Neural cell (in vitro differentiated cells): ENCODE results near the gene MCOLN1. TPM values are rescaled to one million over a fixed set of nuclear protein-coding genes. Genes with fewer than 3 reads are reported as not detected.

Experiments used
- H2AFZ ChIP-seq: fragments of 200-600, 300-800 bp; sonication (generic), shearing (Covaris generic); 2 replicates; pipeline ENCODE4 v1.6.0; 2014; ENCODE audit warnings: low read depth, mild to moderate bottlenecking, antibody characterized with exemption, low read length, moderate library complexity
- H3F3A ChIP-seq: fragments of 200-600 bp; shearing (Covaris generic); 2 replicates; pipeline ENCODE4 v1.6.1; 2016; ENCODE audit warnings: mild to moderate bottlenecking, moderate library complexity, mixed read lengths, antibody characterized with exemption, low read length; ENCODE audit not compliant: insufficient read depth, poor library complexity, severe bottlenecking
- H3K27ac ChIP-seq: fragments of 200-600, 300-800 bp; sonication (generic), shearing (Covaris generic); 2 replicates; pipeline ENCODE4 v1.5.1; 2014; ENCODE audit warnings: mild to moderate bottlenecking, low read length, moderate library complexity
- H3K27me3 ChIP-seq: fragments of 300-800, 200-600 bp; sonication (generic), shearing (Covaris generic); 2 replicates; pipeline ENCODE4 v1.6.0; 2014; ENCODE audit warnings: mild to moderate bottlenecking, low read depth, low read length, moderate library complexity; ENCODE audit not compliant: insufficient read depth
- H3K36me3 ChIP-seq: fragments of 300-800, 200-600 bp; sonication (generic), shearing (Covaris generic); 2 replicates; pipeline ENCODE4 v1.5.1; 2014; ENCODE audit warnings: mild to moderate bottlenecking, antibody characterized with exemption, low read length, moderate library complexity; ENCODE audit not compliant: insufficient read depth
- H3K4me2 ChIP-seq: fragments of 300-800, 200-600 bp; sonication (generic), shearing (Covaris generic); 2 replicates; pipeline ENCODE4 v1.6.0; 2014; ENCODE audit warnings: mild to moderate bottlenecking, low read length
- H3K4me3 ChIP-seq: fragments of 300-800, 200-600 bp; sonication (generic), shearing (Covaris generic); 2 replicates; pipeline ENCODE4 v1.5.1; 2014; ENCODE audit warnings: mild to moderate bottlenecking, low read length, moderate library complexity
- H3K79me2 ChIP-seq: fragments of 200-600 bp; shearing (Covaris generic); replicated peaks from 2 replicates; pipeline ENCODE4 v1.6.0; 2014; ENCODE audit warnings: mild to moderate bottlenecking, low read length, moderate library complexity; ENCODE audit not compliant: insufficient read depth
- H3K9ac ChIP-seq: fragments of 300-800, 200-600 bp; sonication (generic), shearing (Covaris generic); 2 replicates; pipeline ENCODE4 v1.6.1; 2016; ENCODE audit warnings: mild to moderate bottlenecking, low read length, mixed read lengths
- H3K9me2 ChIP-seq: fragments of 200-600 bp; shearing (Covaris generic); 2 replicates; pipeline ENCODE4 v1.6.1; 2016; ENCODE audit warnings: mild to moderate bottlenecking, low read length, mixed read lengths; ENCODE audit not compliant: insufficient read depth
- H3K9me3 ChIP-seq: fragments of 200-600, 300-800 bp; sonication (generic), shearing (Covaris generic); 2 replicates; pipeline ENCODE4 v1.6.1; 2016; ENCODE audit warnings: mild to moderate bottlenecking, mixed run types, low read length, moderate library complexity, mixed read lengths
- H4K20me1 ChIP-seq: fragments of 200-600 bp; shearing (Covaris generic); 2 replicates; pipeline ENCODE4 v1.6.1; 2016; ENCODE audit warnings: mild to moderate bottlenecking, mixed run types; ENCODE audit not compliant: insufficient read depth
- CTCF ChIP-seq: fragments of 450-650 bp; IDR thresholded peaks from 2 replicates; pipeline ENCODE4 v1.5.1; 2014; ENCODE audit warnings: antibody characterized with exemption, mild to moderate bottlenecking, moderate library complexity; ENCODE audit not compliant: poor library complexity, severe bottlenecking
- EP300 ChIP-seq: fragments of 450-650 bp; conservative IDR thresholded peaks from 2 replicates; pipeline ENCODE4 v1.6.1; 2014; ENCODE audit warnings: antibody characterized with exemption, mild to moderate bottlenecking, moderate library complexity; ENCODE audit not compliant: poor library complexity, severe bottlenecking
- EZH2 ChIP-seq: fragments of 200-600, 300-800 bp; shearing (Covaris generic), sonication (generic); IDR thresholded peaks from 2 replicates; pipeline ENCODE4 v1.6.1; 2014; ENCODE audit warnings: antibody characterized with exemption, low read length, borderline replicate concordance, mild to moderate bottlenecking; ENCODE audit not compliant: insufficient read depth, poor library complexity, severe bottlenecking
- MXI1 ChIP-seq: fragments of 450-650 bp; conservative IDR thresholded peaks from 2 replicates; pipeline ENCODE4 v1.6.1; 2014; ENCODE audit warnings: antibody characterized with exemption, mild to moderate bottlenecking; ENCODE audit not compliant: poor library complexity, severe bottlenecking
- POLR2AphosphoS5 ChIP-seq: IDR thresholded peaks from 2 replicates; pipeline ENCODE4 v1.6.1; 2012
- RAD21 ChIP-seq: fragments of 450-650 bp; conservative IDR thresholded peaks from 2 replicates; pipeline ENCODE4 v1.6.1; 2014; ENCODE audit warnings: antibody characterized with exemption, mild to moderate bottlenecking, moderate library complexity
- REST ChIP-seq: IDR thresholded peaks from 2 replicates; pipeline ENCODE4 v1.6.1; 2012; ENCODE audit warnings: borderline replicate concordance
- SMC3 ChIP-seq: fragments of 450-650 bp; conservative IDR thresholded peaks from 2 replicates; pipeline ENCODE4 v1.6.1; 2014; ENCODE audit warnings: antibody characterized with exemption, mild to moderate bottlenecking, moderate library complexity; ENCODE audit not compliant: poor library complexity
- TAF1 ChIP-seq: IDR thresholded peaks from 2 replicates; pipeline ENCODE4 v1.6.1; 2012; ENCODE audit warnings: low read depth
- polyA plus RNA-seq: library from polyadenylated mRNA; depleted of rRNA; stranded (reverse); fragments of >200 nt; gene quantifications from 2 replicates; pipeline ENCODE4 v1.2.3, GENCODE V29; 2014

Gene MCOLN1
- polyA plus RNA-seq, 1 donor from 2014 or later, result 16.9 TPM

GRCh38 chr19:7560255-7560654 is 37.8 kb downstream of the MCOLN1 start:
- no peaks in the 10 kb centered on the region for H3F3A ChIP-seq
- no peaks in the 10 kb centered on the region for H3K9me3 ChIP-seq
- H2AFZ ChIP-seq, result no peak overlapping the region
- no peak overlapping the region for H3K4me3 ChIP-seq
- H3K9me2 ChIP-seq, result no peaks in the 10 kb centered on the region
- H3K27me3 ChIP-seq, result no peaks in the 10 kb centered on the region
- H3K36me3 ChIP-seq, result no peaks in the 10 kb centered on the region
- no peaks in the 10 kb centered on the region for H3K79me2 ChIP-seq
- no peak overlapping the region for H3K4me2 ChIP-seq
- no peak overlapping the region for H3K9ac ChIP-seq
- no peak for TF ChIP-seq SMC3
- no peak for TF ChIP-seq MXI1
- no peak for TF ChIP-seq RAD21
- TF ChIP-seq EP300, result no peak
- no peak overlapping the region for H3K27ac ChIP-seq
- H4K20me1 ChIP-seq, result no peaks in the 10 kb centered on the region

GRCh38 chr19:7561325-7561724 is 38.9 kb downstream of the MCOLN1 start:
- H3K27me3 ChIP-seq, result no peaks in the 10 kb centered on the region
- no peaks in the 10 kb centered on the region for H3K9me2 ChIP-seq
- no peaks in the 10 kb centered on the region for H3F3A ChIP-seq
- no peaks in the 10 kb centered on the region for H4K20me1 ChIP-seq
- no peak overlapping the region for H3K9ac ChIP-seq
- H3K27ac ChIP-seq, result no peak overlapping the region
- no peak overlapping the region for H2AFZ ChIP-seq
- no peak overlapping the region for H3K4me3 ChIP-seq
- no peak for TF ChIP-seq TAF1
- TF ChIP-seq POLR2AphosphoS5, result no peak
- TF ChIP-seq RAD21, result no peak
- no peak for TF ChIP-seq EZH2
- TF ChIP-seq REST, result no peak
- no peak for TF ChIP-seq SMC3
- no peak for TF ChIP-seq MXI1
- no peak for TF ChIP-seq EP300
- TF ChIP-seq CTCF, result no peak
- no peaks in the 10 kb centered on the region for H3K9me3 ChIP-seq
- no peak overlapping the region for H3K4me2 ChIP-seq
- no peaks in the 10 kb centered on the region for H3K36me3 ChIP-seq
- H3K79me2 ChIP-seq, result no peaks in the 10 kb centered on the region
